ENCODE data around the gene STK32C.
"Not testable (repeated sequence)": the region's sequence is repeated elsewhere in the genome, so short reads cannot be mapped to it uniquely, and the experiment has no call there.

The STK32C gene

DNA sequence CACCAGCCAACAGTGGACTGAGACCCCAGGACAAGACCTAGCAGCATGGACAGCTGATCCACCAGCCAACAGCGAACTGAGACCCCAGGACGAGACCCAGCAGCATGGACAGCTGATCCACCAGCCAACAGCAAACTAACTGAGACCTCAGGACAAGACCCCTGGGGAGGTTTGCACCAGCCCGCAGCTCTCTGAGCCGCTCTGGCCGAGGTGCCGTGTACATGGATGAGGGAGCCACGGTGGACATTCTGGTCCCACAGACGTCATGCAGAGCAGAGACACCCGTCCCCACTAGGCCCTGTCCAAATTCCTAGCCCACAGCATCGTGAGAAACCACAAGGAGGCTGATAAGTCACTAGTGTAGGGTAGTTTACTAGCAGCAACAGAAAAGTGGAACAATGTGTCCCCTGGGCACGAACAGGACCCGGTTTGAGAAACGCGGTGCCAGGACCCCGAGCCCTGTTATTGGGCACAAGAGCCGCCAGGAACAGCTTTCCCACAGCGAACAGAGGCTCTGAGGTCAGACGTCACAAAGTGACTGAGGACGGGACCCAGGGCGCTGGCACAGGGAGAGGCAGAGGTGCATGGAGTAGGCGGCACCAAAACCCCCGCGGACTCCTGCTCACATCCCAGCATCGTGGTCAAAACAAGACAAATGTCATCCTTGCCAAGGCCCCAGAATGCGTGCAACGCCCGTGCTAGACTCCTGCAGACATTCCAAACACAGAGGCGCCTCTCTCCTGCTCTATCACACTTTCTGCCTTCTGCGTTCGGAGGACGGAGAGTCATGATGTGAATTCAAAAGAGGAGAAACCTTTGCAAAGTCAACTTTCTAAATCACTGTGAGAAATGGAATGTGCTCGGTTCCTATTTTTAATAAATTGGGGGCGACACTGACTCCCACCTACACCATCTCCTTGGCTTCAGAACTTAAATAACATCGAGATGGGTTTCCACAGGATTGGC lies 8.1 kb downstream of the STK32C start:
- no peak for ATAC-seq

DNA sequence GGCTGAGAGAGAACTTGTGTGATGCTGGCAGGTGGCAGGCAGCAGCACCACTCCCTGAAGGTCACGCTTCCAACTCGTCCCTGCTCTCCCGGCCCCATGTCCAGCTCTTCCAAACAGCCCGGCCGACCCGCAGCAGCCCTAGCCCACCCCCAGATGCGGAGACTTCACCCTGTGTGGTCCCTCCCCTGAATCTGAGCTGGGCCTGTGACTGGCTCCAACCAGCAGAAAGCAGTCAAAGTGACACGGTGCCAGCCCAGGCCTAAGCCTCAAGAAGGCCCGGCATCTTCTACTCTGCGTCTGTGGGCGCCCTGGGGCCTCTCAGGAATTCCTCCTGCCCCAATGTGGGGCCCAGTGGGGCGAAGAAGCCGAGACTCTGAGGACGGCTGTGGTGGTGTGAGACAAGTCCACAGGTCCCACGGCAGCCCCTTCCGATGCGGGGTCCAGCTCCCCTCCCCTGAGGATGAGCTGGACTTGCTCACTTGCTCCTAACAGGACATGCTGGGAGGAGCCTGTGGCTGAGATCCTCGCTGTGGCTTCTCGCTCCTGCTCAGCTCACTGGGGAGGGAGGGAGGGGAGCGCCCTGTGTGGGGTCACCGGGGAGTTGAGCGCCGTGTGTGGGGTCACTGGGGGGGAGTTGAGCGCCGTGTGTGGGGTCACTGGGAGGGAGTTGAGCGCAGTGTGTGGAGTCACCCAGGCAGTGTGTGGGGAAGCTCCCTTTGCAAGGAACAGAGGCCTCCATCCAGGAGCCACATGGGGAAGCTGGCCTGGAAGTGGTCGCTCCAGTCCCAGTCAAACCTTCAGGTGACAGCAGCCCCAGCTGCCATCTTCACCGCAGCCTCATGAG lies 9.5 kb downstream of the STK32C start:
- no peak for ATAC-seq

DNA sequence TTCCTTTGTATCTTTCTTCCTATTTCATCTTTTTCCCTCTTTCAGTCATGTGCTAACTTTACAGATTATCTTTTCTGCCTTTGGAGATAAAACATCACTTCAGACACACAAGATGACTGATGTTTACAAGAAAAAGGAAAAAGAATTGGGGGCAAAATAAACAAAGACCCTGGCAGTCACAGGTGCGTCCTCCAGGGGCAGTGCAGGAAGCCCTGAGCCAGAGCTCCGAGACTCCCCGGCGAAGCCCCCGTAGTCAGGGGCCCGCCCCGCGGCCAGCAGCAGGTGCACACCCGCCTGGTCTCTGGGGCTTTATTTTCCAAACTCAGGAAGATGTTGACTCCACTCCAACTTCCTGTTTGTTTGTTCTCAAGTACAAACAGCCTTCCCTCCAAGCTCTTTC lies 10.2 kb downstream of the STK32C start:
- ATAC-seq, result no peak

DNA sequence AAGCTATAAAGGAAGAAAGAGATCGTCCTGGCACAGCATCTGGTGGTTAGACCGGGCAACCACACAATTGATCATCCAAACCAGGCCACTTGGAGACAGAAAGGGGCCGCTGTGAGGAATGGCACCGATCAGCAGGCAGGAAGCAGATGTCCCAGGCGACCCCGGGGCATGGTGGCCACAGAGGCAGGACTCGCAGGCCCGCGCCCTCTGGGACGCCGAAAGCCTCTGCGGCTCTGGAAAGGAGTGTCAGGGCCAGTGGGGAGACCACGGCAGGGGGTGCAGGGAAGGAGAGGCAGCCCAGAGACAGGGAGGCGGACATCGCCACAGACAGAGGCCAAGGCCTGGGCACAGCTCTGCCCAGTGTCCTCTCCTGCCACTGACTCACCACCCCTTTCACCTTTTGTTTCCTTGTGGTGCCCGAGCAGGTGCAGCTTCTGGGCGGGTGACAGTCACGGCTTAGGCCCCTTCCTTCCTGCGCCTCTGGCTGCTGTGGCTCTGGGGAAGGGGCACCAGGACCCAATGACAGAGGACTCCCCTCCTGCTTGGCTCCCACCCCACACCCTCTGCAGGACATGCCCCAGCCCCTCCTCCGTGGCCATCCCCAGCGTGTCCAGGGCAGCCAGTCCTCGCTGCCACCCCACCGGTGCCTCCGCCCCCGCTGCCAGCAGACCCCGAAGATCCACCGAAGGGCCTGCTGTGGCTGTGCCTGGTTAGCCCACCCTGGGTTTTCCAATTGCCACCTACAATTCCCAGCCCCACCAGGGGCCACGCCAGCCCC lies 10.9 kb downstream of the STK32C start:
- ATAC-seq, result no peak

DNA sequence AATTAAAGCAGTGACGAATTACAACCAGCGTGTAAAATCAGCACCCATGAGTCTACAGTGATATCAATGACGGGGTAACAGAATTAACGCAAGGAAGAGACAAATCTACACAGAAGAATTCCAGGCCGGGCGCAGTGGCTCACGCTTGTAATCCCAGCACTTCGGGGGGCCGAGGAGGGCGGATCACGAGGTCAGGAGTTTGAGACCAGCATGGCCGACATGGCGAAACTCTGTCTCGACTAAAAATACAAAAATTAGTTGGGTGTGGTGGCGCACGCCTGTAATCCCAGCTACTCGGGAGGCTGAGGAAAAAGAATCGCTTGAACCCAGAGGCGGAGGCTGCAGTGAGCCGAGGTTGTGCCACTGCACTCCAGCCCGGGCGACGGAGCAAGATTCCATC lies 12.3 kb downstream of the STK32C start:
- not testable (repeated sequence) for ATAC-seq

DNA sequence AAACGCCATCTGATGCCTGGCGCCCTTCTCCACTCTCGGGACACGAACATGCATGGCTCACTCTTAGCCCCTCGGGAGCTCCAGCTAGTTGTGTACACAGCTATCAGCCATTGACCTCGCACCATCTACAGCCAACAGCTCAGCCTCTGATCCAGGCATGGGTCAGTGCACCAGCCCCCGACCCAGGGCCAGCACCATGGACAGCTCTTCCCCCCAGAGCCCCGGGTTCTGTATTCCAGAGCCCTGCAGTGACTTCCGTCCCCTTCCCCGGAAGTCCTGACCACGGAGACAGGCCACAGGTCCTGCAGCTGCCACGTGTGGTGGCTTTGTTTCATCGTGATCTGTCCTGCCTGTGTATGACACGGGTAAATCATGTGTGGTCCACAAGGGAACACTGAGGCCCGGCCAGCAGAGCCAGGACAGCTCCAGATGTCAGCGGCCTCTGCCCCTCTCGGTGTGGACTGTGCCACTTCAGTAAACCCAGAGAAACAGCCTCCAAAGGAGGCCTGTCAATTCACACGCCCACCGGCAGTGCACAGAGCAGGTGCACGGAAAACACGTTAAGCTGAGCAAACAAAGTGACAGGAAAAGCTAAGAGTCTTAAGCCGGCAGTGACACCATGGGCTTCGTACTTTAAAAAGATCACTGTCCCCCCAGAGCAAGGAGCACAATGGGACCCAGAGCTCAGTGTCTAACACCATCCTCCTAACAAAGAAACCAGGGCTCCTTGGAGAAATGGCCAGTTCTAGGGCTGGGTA lies 13.0 kb downstream of the STK32C start:
- no peak for ATAC-seq

DNA sequence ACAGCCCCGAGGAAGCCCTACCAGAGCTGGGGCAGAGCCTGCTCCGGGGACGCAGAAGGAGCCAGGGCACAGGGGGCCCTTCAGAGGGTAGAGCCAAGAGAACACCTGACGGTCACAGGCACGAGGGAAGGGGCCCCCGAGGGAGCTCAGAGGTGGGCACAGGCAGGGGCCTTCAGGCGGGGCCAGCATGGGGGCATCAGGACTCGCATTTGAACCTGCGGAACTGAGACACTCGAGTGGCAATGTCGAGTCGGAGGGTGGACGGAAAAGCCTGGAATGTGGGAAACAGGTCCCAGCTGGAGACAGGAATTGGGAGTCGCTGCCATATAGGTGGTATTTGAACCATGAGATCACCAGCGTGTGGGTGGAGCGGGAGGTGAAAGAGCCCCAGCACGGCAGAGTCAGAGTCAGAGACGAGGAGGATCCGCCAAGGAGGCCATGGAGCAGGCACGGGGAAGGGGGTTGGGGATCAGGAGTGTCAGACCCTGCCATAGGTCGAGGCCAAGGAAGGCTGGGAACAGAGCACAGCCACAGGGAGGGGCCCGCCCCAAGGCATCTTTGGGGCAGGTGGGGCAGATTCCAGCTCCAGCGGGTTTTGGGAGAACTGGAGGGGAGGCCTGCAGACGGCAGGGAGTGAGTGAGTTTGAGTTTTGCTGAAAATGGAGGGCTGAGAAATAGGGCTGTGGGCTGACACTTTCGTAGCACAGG lies 13.8 kb downstream of the STK32C start:
- no peak for ATAC-seq

DNA sequence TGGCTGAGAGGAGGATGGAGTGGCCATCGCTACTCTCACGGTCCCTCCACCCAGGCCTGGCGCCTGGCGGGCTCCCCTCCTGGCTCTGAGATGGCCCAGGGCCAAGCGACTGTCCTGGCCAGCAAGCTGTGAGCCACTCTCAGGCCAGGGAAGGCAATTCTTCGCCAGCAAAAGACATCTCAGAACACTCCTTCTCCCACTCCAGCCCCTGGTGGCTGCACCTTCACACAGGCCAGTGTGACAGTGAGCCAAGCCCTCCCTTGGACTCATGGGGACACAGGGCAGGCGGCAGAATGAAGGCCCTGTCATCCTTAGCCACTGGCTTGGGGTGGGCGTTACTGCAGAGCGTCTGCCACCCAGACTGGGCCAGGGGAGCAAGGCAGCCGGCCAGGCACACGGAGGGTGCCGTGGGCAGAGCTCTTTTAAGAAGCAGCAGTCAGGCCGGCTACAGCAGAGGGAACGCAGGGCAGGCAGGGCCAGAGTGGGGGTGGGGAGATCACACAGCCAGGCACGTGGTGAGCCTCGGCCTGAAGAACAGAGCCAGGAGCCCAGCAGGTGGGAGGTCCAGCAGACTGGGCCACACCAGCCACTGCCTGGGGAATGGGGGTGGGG lies 14.4 kb downstream of the STK32C start:
- ATAC-seq, result no peak

DNA sequence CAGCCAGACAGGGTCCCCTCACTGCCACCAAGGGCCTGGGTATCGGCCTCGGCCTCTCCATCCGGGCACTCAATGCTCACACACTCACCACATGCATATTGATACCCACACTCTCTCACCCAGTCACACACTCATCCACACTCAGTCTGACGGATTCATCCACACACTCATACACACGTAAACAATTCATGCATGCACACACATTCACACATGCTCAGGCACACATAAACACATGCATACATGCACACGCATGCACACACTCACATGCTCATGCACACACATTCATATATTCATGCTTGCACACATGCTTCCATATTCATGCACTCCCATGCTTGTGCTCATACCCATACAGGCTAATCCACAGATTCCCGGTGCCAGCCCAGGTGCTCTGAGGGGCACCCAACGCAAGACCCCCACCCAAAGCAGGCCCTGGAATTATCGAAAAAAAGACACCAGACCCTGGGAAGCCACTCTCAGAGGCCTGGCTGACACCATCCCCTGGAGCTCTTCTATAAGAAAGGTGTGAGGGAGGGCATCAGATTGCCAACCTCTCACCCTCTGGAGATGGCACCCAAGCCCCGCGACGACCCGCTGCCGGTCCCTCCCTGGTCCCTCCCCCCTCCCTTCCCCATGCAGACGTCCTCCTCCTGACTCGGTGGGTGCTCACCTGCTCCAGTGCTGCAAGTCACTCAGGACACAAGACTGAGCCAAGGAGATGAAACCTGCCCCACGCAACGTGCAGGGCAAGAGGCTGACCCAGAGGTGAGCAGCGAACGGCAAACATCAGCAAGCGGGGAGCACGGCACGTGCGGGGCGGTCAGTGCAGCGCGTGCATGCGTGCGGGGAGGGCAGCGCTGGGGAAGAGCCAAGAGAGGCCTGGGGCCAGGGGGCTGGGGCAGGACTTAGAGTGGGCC lies 15.2 kb downstream of the STK32C start:
- no peak for ATAC-seq

DNA sequence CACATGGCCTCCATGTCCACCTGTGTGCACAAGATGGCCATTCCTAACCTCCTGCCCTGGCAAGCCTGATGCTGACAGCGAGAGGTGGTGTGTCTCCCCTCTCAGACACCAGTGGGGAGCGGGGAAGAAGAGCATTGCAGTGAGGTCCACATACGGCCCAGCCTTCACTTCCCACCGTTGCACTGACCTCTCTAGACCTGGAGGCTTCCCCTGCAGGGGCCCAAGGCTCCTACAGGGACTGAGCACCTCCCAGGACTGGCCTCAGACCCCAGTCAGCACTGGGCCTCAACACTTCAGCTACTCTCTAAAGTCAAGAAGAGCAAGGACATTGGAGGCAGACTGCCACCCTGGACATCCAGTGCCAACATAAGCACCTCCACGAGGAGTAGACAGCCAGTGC lies 15.9 kb downstream of the STK32C start:
- ATAC-seq, result no peak

DNA sequence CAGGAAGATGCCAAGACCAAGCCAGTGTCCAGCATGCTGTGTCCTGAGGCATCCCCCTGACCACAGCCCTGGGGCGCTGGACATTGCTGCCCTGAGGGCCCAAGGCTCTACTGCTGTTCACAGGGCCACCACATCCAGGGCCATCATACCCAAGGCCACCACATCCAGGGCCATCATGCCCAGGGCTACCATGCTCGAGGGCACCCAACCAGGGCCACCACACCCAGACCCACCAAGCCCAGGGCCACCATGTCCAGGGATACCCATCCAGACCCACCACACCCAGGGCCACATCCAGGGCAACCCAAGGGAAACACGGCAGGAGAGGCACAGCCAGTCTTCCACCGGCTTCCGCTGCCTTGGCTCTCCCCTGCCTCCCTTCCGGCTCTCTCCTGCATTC lies 17.1 kb downstream of the STK32C start:
- no peak for ATAC-seq

DNA sequence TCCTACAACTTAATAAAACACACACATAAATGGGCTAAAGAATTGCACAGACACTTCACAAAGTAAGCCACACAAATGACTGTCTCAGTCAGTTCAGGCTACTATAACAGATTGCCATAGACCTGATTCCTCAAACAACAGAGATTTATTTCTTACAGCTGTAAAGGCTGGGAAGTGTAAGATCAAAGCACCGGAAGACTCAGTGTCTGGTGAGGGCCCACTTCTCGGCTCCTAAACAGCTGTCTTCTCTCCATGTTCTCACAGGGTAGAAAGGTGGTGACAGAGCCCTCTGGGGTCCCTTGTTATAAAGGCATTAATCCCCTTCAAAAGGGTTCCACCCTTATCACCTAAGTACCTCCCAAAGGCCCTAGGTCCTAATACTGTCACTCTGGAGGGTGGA lies 18.3 kb downstream of the STK32C start:
- ATAC-seq, result no peak

DNA sequence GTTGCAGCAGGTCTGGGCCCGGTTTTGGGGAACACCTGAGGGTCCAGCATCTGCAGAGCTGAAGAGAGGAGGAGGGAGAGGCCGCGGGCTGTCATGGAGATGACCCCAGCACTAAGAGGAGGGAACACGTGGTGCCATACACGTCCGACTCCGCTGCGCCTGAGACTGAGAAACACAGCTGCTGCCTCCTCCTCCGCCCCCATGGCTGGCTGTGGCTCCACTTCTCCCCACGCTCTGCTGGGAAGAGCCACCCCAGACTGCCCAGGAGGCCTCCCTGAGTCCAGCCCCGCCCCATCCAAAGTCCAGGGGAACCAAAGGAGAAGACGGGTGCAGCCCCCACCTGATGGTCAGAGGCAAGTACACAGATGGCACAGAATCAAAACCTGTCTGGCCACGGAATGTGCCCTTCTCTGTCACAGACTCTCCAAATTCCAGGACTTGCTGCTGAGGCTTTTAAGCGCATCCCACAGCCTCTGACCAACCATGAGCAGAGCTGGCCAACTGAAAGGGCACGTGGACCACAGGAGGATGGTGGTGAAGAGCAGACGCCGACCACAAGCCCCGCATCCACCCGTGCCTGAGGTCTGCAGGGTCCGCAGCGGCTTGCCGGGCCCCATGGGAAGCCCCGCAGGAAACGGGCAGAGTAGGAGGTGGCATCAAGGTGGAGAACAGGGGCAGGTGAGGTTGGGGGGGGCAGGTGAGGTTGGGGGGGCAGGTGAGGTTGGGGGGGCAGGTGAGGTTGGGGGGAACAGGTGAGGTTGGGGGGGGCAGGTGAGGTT lies 24.0 kb downstream of the STK32C start:
- no peak for ATAC-seq

DNA sequence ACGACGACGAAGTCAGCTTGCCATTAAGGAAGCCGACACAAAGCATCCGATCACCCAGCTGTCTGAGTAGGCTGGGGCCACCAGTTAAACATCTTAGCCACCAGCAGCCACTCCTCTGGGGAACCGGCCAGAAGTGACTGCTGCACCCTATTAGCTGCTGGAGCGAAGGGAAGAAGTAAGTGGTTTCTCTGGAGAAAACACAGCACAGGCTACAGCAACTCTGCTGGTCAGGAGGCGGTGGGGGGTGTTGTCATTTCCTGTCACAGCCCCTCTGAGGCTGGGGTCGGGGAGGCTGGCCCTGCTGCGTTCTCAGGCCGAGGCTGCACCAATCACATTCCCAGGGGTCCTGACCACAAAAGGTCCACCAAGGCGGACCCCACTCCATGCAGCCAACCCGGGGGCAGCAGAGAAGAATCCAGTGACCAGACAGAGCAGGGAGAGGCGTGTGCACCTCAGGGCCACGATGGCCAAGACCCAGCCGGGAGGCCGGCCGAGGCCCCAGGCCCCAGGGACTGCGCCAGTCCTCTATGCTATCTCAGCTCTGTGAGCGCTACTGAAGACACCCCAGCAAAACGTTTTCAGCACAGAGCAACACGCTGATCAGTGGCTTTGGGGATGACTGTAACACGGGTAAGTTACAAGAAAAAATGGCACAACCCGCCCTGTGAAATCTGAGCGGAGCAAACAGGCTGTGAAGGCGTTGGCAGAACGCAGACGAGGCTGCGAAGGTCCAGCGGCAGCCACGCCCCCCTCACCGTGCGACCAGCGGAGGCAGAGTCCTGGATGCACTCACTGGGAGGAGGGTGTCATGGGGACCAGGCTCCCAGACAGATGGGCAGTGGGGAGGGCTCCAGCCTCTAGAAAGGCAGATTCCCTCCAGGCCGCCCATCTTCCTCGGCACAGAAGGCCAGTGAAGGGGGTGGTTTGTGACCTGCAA lies 24.8 kb downstream of the STK32C start:
- ATAC-seq, result no peak

DNA sequence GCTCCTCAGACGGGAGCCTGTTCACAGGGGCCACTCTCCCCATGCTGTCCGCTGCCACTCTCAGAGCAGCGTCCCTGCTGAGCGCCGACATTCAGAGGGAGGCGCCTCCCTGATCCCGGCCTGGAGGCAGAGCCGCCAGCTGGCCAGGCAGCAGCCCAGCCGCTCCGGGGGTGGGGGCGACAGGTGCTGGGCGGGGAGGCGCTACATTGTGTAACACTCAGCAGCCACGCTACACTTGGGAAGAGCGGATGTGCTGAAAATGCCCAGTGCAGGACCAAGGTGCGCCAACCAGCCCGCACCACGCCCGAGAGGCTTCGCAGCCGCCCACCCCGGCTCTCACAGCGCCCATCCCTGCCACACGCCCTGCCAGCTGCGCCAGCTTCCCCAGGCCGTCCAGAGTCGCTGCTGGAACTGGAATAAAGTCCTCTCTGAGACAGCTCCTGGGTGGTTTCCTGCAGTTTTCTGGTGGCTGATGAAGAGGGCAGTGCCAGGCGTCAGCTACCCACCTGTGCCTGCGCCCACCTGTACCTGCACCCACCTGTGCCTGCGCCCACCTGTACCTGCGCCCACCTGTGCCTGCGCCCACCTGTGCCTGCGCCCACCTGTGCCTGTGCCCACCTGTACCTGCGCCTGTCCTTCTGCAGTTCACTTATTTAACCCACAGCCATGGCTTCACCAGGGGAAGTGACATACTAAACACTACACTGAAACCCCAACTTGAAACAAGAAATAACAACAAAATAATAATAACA lies 25.7 kb downstream of the STK32C start:
- ATAC-seq, result no peak

DNA sequence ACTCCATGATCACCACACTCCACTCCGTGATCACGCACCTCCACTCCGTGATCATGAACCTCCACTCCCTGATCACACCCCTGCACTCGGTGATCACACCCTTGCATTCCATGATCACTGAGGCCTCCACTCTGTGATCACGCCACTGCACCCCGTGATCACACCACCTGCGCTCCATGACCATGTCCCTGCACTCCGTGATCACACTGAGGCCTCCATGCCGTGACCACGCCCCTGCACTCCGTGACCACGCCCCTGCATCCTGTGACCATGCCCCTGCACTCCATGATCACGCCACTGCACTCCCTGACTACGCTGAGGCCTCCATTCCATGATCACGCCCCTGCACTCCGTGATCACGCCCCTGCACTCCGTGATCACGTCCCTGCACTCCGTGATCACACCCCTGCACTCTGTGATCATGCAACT lies 27.1 kb downstream of the STK32C start:
- ATAC-seq, result no peak
